Measurements from ENCODE around the gene BET1.

The BET1 gene

DNA sequence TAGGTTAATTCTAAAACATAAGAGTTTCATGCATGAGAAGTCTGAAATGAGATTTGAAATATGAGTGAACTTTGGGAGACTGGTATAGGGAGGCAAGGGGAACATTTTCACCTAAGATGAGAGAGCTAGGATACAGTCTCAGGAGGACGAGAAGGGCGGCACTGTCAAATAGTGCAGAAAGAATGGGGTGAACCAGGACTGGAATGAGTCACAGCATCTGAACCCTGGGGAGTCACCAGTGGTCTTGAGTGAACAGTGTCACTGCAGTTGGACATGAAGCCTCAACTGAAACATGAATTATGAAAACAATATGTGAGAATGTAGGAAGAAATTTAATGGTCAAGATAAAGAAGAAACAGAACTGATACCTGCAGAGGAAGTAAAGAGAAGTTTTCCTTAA is 48.9 kb downstream of the BET1 start:
- Histone ChIP-seq H3K9me3 (ENCODE audit: control insufficient read depth, low read depth, low read length) (no peaks in the 10 kb centered on the region), H3K9ac (ENCODE audit: low read length) (no peak overlapping the region), H3K27ac (ENCODE audit: low read length) (no peak overlapping the region)

DNA sequence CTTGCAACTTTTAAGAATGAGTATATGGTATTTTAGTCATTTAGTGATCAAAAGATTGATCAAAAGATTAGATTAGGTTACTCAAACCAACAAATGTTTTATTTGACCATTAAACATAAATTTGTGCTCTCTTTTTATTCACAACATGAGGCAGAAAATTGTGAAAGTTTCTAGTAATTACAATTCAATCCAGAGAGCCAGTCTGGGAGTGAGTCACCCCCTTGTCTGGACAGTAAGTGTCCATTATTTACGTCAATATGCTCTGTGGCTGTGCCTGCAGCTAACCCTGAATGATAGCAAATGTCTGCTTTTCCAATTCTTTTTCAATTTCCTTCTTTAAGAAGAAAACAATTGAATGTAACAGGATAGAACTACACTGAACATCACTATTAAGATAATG is 54.7 kb downstream of the BET1 start:
- Histone ChIP-seq H3K36me3 (ENCODE audit: control insufficient read depth, low read depth, low read length) (no peaks in the 10 kb centered on the region), H3K9me3 (ENCODE audit: control insufficient read depth, low read depth, low read length) (no peaks in the 10 kb centered on the region), H3K27ac (ENCODE audit: low read length) (no peak overlapping the region), H3K9ac (ENCODE audit: low read length) (no peak overlapping the region), H3K27me3 (ENCODE audit: control insufficient read depth, insufficient read depth, low read length) (no peaks in the 10 kb centered on the region), H3K4me1 (ENCODE audit: control insufficient read depth, low read depth, low read length) (no peaks in the 10 kb centered on the region), H3K4me3 (ENCODE audit: low read length) (no peak overlapping the region)

More for the DNA sequence above, 48.9 kb downstream of the BET1 start:
- H3K4me1 ChIP-seq (ENCODE audit: control insufficient read depth, low read depth, low read length): no peaks in the 10 kb centered on the region
- H3K4me3 ChIP-seq (ENCODE audit: low read length): no peak overlapping the region
- H3K27me3 ChIP-seq (ENCODE audit: control insufficient read depth, insufficient read depth, low read length): no peaks in the 10 kb centered on the region
- H3K36me3 ChIP-seq (ENCODE audit: control insufficient read depth, low read depth, low read length): no peaks in the 10 kb centered on the region

- no peaks in the 10 kb centered on the region for H3K27me3 ChIP-seq (ENCODE audit: control insufficient read depth, insufficient read depth, low read length)
- no peak overlapping the region for H3K9ac ChIP-seq (ENCODE audit: low read length)
- no peaks in the 10 kb centered on the region for H3K36me3 ChIP-seq (ENCODE audit: control insufficient read depth, low read depth, low read length)
- no peaks in the 10 kb centered on the region for H3K4me1 ChIP-seq (ENCODE audit: control insufficient read depth, low read depth, low read length)
- no peaks in the 10 kb centered on the region for H3K9me3 ChIP-seq (ENCODE audit: control insufficient read depth, low read depth, low read length)
- no peak overlapping the region for H3K27ac ChIP-seq (ENCODE audit: low read length)
- no peak overlapping the region for H3K4me3 ChIP-seq (ENCODE audit: low read length)
Observed at GRCh38 chr7:93948873-93949272, 55.3 kb downstream of the BET1 start.

DNA sequence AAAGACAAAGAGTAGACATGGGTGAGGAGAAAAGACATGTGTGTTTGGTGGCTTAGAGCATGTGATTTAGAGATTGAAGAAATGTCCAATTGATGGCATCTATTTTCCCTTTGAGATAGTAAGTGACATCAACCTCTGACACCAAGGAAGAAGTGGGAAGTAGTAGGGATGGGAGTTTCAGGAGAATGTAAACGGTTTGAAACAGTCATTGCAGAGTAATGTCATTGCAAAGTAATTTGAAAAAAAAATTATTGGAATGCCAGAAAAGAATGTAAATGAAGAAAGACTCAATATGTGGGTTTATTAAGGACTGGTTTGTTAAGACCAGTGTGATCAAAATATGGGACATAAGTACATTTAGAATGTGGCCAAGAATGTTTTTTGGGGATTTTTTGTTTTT is 56.0 kb downstream of the BET1 start:
- Histone ChIP-seq H3K9me3 (ENCODE audit: control insufficient read depth, low read depth, low read length) (no peaks in the 10 kb centered on the region), H3K27me3 (ENCODE audit: control insufficient read depth, insufficient read depth, low read length) (no peaks in the 10 kb centered on the region), H3K9ac (ENCODE audit: low read length) (no peak overlapping the region), H3K4me1 (ENCODE audit: control insufficient read depth, low read depth, low read length) (no peaks in the 10 kb centered on the region), H3K27ac (ENCODE audit: low read length) (no peak overlapping the region), H3K4me3 (ENCODE audit: low read length) (no peak overlapping the region), H3K36me3 (ENCODE audit: control insufficient read depth, low read depth, low read length) (no peaks in the 10 kb centered on the region)

DNA sequence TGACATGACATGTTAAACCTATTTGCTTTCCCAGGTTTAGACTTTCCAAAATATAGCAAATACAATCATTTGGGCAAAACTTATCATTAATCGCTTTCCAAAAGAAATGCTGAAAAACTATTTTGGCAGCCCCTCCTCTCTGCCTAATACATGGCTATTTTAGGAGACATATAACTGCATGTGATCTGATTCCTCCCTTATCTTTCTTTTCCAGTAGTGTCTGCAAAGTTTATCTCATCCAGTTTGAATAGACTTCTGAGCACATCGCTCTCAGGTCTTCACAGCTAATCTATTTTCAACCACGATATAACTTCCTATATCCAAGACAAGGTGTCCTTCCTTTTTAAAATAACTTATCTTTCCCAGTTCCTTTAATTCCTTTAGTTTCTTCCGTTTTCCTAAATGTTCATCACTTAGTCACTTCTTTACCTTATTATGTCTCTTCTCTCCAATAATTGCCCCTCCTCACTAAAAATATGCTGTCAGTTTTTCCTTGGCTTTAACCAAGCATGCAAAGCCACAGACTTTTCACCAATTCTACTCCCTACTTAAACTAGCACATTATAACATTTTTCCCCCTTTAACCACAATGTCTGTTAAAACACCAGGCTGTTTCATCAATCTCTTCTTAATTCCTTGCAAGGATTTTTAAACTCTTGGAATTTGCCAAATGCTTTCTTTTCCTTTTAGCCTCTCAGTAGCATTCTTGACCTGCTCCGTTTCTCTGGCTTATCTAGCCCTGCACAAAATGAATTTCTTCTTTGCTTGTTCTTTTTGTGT is 58.2 kb downstream of the BET1 start:
- Histone ChIP-seq H3K4me1 (ENCODE audit: control insufficient read depth, low read depth, low read length) (no peaks in the 10 kb centered on the region), H3K9me3 (ENCODE audit: control insufficient read depth, low read depth, low read length) (no peaks in the 10 kb centered on the region), H3K4me3 (ENCODE audit: low read length) (no peak overlapping the region), H3K27me3 (ENCODE audit: control insufficient read depth, insufficient read depth, low read length) (no peaks in the 10 kb centered on the region), H3K36me3 (ENCODE audit: control insufficient read depth, low read depth, low read length) (no peaks in the 10 kb centered on the region), H3K27ac (ENCODE audit: low read length) (no peak overlapping the region), H3K9ac (ENCODE audit: low read length) (no peak overlapping the region)

DNA sequence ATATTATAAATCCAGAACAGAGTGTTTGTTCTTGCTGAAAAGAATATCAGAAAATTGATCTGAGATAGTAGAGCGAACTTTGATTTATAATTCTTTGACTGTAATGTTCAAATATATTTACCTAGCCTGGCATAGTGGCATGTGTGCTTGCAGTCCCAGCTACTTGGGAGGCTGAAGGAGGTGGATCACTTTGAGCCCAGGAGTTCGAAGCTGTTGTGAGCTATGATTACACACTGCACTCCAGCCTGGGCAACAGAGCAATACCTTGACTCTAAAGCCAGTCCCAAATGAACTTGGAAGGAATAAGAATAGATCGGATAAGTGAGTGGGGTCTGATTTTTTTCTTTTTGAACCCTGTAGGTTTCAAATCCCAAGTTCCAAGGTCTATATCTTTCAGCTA is 59.1 kb downstream of the BET1 start:
- Histone ChIP-seq H3K9ac (ENCODE audit: low read length) (no peak overlapping the region), H3K4me3 (ENCODE audit: low read length) (no peak overlapping the region), H3K36me3 (ENCODE audit: control insufficient read depth, low read depth, low read length) (no peaks in the 10 kb centered on the region), H3K9me3 (ENCODE audit: control insufficient read depth, low read depth, low read length) (no peaks in the 10 kb centered on the region), H3K27ac (ENCODE audit: low read length) (no peak overlapping the region), H3K27me3 (ENCODE audit: control insufficient read depth, insufficient read depth, low read length) (no peaks in the 10 kb centered on the region), H3K4me1 (ENCODE audit: control insufficient read depth, low read depth, low read length) (no peaks in the 10 kb centered on the region)

DNA sequence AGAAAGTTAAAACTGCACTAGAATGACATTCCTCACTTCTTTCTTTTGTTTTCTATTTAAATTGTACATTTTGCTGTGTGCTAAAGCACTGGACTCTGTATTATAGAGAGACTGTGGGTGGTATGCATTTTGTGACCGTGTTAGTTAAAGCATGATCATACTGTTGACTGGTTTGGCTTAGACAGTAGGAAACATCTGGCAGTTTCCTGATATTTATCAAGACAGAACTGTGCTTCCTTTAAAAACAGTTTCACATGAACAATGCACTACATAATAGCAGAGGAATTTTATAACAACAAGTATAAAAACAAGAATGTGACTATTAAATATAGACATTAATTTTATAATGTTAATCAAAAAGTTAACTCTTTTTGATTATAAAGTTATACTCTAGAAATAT is 59.5 kb downstream of the BET1 start:
- no peak overlapping the region for H3K4me3 ChIP-seq (ENCODE audit: low read length)
- no peak overlapping the region for H3K9ac ChIP-seq (ENCODE audit: low read length)
- no peaks in the 10 kb centered on the region for H3K4me1 ChIP-seq (ENCODE audit: control insufficient read depth, low read depth, low read length)
- no peaks in the 10 kb centered on the region for H3K9me3 ChIP-seq (ENCODE audit: control insufficient read depth, low read depth, low read length)
- H3K36me3 ChIP-seq (ENCODE audit: control insufficient read depth, low read depth, low read length): no peaks in the 10 kb centered on the region
- H3K27ac ChIP-seq (ENCODE audit: low read length): no peak overlapping the region
- no peaks in the 10 kb centered on the region for H3K27me3 ChIP-seq (ENCODE audit: control insufficient read depth, insufficient read depth, low read length)

- no peaks in the 10 kb centered on the region for H3K9me3 ChIP-seq (ENCODE audit: control insufficient read depth, low read depth, low read length)
- H3K36me3 ChIP-seq (ENCODE audit: control insufficient read depth, low read depth, low read length): no peaks in the 10 kb centered on the region
- H3K4me1 ChIP-seq (ENCODE audit: control insufficient read depth, low read depth, low read length): no peaks in the 10 kb centered on the region
- no peak overlapping the region for H3K27ac ChIP-seq (ENCODE audit: low read length)
- no peak overlapping the region for H3K4me3 ChIP-seq (ENCODE audit: low read length)
- H3K27me3 ChIP-seq (ENCODE audit: control insufficient read depth, insufficient read depth, low read length): no peaks in the 10 kb centered on the region
- no peak overlapping the region for H3K9ac ChIP-seq (ENCODE audit: low read length)
Observed at GRCh38 chr7:93943816-93944540, 60.2 kb downstream of the BET1 start.

All from iPS-18a (cell line).